ENCODE results near the gene MAIP1.

MAIP1 gene

DNA sequence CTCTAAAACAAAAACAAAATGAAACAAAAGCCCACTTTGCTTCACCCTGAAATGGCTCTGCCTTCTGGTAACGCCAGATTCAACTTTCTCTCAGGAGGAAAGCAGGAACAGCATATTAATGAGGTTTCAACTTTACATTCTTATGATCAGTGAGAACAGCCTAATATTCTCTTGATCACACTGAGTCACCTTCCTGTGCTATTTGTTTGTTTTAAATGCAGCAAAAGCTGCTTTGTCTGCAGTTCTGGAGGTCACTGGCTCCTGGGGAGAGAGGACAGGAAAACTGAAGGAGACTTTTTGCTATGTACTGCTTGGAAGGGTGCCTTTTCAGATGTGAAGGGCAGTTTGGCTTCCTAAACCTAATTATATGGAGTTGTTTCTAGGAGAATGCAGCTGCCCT, 48.1 kb downstream of the MAIP1 start:
- no peak for DNase-seq (ENCODE audit: low spot score)
- in situ Hi-C loops (cut with MboI; ENCODE audit: low pct_unique_long_range_greater_than_20kb, low sequenced_read_pairs, unreplicated experiment): no loop called here

GRCh38 chr2:200005675-200006074, 50.3 kb downstream of the MAIP1 start:
- in situ Hi-C loops (cut with MboI; ENCODE audit: low pct_unique_long_range_greater_than_20kb, low sequenced_read_pairs, unreplicated experiment): no loop called here
- TF ChIP-seq CTCF (IDR thresholded peaks at IDR 0.05; ENCODE audit: extremely low read depth, insufficient read depth, missing control alignments): no peak

More for the DNA sequence above, 48.1 kb downstream of the MAIP1 start:
- TF ChIP-seq CTCF (IDR thresholded peaks at IDR 0.05; ENCODE audit: extremely low read depth, insufficient read depth, missing control alignments): no peak

DNA sequence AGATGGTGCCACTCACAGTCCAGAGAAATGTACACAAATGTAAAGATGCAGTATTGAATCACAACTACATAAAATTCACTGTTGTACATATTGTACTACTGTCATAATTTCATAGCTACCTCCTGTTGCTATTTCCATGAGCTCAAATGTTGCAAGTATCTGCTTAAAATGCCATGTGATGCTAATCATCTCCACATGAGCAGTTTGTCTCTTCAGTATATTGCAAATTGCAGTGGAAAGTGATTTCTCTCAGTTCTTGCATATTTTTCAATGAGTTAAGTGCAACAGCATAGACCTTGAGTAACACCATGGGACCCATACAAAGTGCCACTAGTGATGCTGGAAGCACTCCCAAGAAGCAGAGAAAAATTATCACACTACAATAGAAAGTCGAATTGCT, 51.9 kb downstream of the MAIP1 start:
- DNase-seq (ENCODE audit: low spot score): no peak
- no peak for TF ChIP-seq CTCF (IDR thresholded peaks at IDR 0.05; ENCODE audit: extremely low read depth, insufficient read depth, missing control alignments)
- in situ Hi-C loops (cut with MboI; ENCODE audit: low pct_unique_long_range_greater_than_20kb, low sequenced_read_pairs, unreplicated experiment): no loop called here

More at GRCh38 chr2:200005675-200006074, 50.3 kb downstream of the MAIP1 start:
- no peak for DNase-seq (ENCODE audit: low spot score)

GRCh38 chr2:200012401-200012800, 57.0 kb downstream of the MAIP1 start:
- in situ Hi-C loops (cut with MboI; ENCODE audit: low pct_unique_long_range_greater_than_20kb, low sequenced_read_pairs, unreplicated experiment): no loop called here
- no peak for DNase-seq (ENCODE audit: low spot score)
- TF ChIP-seq CTCF (IDR thresholded peaks at IDR 0.05; ENCODE audit: extremely low read depth, insufficient read depth, missing control alignments): no peak
